HepG2 (cell line): ENCODE results near the gene ZNF860.

ENCODE experiments used
- CEBPB ChIP-seq: IDR thresholded peaks from 2 replicates; pipeline ENCODE4 v1.6.1; 2011; ENCODE audit warnings: low read depth, low read length, improper control_type of control experiment, borderline replicate concordance
- EHMT2 ChIP-seq: fragments of 200-600 bp; sonication (generic); IDR thresholded peaks from 2 replicates; pipeline ENCODE4 v1.7.0; 2017; ENCODE audit warnings: antibody characterized with exemption, low read depth, low read length, borderline replicate concordance
- GTF3A ChIP-seq: sonication (generic); formaldehyde crosslinking; conservative IDR thresholded peaks from 2 replicates; pipeline ENCODE4 v1.4.0; 2020; ENCODE audit warnings: mild to moderate bottlenecking, missing genetic modification reagents
- NR2C2 ChIP-seq: sonication (generic); formaldehyde crosslinking; IDR thresholded peaks from 2 replicates; pipeline ENCODE4 v1.4.0; 2020; ENCODE audit warnings: missing genetic modification reagents, mild to moderate bottlenecking, moderate library complexity, borderline replicate concordance
- RAD21 ChIP-seq: fragments of 450-650 bp; formaldehyde crosslinking; IDR thresholded peaks from 2 replicates; pipeline ENCODE4 v1.5.0; 2020; ENCODE audit warnings: mild to moderate bottlenecking
- RFX5 ChIP-seq: IDR thresholded peaks from 2 replicates; pipeline ENCODE4 v1.6.1; 2011; ENCODE audit warnings: low read depth, low read length, improper control_type of control experiment
- ZSCAN9 ChIP-seq: IDR thresholded peaks from 2 replicates; pipeline ENCODE4 v1.6.1; 2016; ENCODE audit warnings: borderline replicate concordance
- TF ChIP-seq, protein P1 (sequence below): sonication (generic); formaldehyde crosslinking; IDR thresholded peaks from 2 replicates; pipeline ENCODE4 v1.5.0; 2020; ENCODE audit warnings: mild to moderate bottlenecking, missing genetic modification reagents, moderate library complexity

DNA sequence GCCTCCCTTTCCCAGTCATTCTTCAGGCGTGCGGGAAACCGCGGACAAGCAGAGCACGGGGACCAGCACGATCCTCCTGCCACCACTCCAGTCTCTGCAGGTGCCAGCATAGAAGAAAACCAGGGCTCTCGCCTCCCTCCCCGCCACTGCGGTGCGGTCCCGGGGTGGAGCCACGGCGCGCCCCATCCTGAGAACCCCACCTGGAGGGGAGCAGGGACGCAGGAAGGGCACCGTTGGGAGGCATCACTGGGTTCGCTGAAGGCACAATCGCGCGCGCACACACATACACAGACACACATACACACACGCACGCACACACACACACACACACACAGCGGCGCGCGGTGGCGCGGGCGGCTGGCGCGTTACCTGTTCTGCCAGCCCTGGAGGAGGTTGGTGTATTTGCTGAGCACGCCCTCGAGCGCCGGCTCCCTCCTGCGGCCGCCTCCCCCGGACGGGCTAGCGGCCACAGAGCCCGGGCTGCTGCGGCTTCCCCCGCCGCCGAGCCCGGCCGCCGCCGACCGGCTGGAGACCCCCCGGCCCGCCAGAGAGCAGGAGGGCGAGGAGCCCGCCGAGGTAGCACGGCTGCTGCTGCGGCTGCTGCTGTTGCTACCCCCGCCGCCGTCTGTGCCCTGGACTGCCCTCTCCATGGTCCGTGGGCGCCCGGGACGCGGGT is 882 bp upstream of the ZNF860 start:
- TF ChIP-seq, protein P1, sequence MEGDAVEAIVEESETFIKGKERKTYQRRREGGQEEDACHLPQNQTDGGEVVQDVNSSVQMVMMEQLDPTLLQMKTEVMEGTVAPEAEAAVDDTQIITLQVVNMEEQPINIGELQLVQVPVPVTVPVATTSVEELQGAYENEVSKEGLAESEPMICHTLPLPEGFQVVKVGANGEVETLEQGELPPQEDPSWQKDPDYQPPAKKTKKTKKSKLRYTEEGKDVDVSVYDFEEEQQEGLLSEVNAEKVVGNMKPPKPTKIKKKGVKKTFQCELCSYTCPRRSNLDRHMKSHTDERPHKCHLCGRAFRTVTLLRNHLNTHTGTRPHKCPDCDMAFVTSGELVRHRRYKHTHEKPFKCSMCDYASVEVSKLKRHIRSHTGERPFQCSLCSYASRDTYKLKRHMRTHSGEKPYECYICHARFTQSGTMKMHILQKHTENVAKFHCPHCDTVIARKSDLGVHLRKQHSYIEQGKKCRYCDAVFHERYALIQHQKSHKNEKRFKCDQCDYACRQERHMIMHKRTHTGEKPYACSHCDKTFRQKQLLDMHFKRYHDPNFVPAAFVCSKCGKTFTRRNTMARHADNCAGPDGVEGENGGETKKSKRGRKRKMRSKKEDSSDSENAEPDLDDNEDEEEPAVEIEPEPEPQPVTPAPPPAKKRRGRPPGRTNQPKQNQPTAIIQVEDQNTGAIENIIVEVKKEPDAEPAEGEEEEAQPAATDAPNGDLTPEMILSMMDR (CRISPR knock-in tag) = peak; percentile 59
- TF ChIP-seq ZSCAN9 (CRISPR knock-in tag) (no peak), NR2C2 (no peak), RAD21 (CRISPR knock-in tag) (peak; percentile 50), CEBPB (no peak), GTF3A (peak; percentile 81; the same call in 1 of the 2 replicates), RFX5 (no peak), EHMT2 (no peak)
